Spleen (tissue), 7 donors: ENCODE measurements around the gene SEC24B.

ENCODE experiments used
- CTCF ChIP-seq, 11 experiments: fragments of 200-600 bp in 7 of 11; fragments of 450-650 bp in 4 of 11; sonication (generic) in 4 of 11; IDR thresholded peaks in 8 of 11; conservative IDR thresholded peaks in 3 of 11; 1 replicate in 7 of 11; 2 replicates in 4 of 11; pipeline versions ENCODE4 v1.4.0 to v1.8.0; 2016 to 2021; ENCODE audit warnings: antibody characterized with exemption in 11 of 11, inconsistent platforms in 4 of 11, mild to moderate bottlenecking in 1 of 11
- POLR2A ChIP-seq, 3 donors: fragments of 450-650 bp; IDR thresholded peaks; one replicate each; pipeline ENCODE4 v1.5.1; 2017; ENCODE audit warnings: antibody characterized with exemption in 3 of 3, mild to moderate bottlenecking in 1 of 3
- POLR2AphosphoS5 ChIP-seq, 3 donors: sonication (generic); formaldehyde crosslinking; IDR thresholded peaks; one replicate each; pipeline ENCODE4 v1.5.1; 2017; ENCODE audit warnings: antibody characterized with exemption in 3 of 3
- donor health status: DM: no; HTN: no; CAD: no; lungs with moderate emphysema.
- donor health status: DM: no; HTN: no; CAD: no.
- donor health status: DM: no; HTN: no; CAD: no.

DNA sequence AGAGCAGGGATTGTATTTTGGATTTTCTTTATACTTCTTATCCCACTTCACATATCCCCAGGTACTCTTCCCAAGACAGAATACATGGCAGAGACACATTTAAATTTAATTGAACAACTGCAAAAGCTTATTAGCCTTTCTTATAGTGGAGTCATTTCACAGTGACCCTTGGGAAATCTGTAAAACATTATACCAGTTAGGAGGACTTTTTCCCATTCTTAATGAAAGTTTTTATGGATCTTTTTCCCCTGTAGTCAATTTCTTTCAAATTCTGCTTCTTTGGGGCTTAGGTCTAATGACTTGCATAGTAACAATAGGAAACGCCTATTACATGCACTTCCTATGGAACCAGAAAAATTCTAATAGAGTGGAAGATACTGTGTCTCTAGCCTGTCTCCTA, 111.8 kb downstream of the SEC24B start:
- no peak for TF ChIP-seq CTCF (IDR thresholded peaks at IDR 0.05 in 8 of 11, conservative IDR thresholded peaks at IDR 0.05 in 3 of 11)
- TF ChIP-seq POLR2A (IDR thresholded peaks at IDR 0.05): no peak
- no peak for TF ChIP-seq POLR2AphosphoS5 (IDR thresholded peaks at IDR 0.05)
